ENCODE results near the gene FAM149B1.

Gene FAM149B1

DNA sequence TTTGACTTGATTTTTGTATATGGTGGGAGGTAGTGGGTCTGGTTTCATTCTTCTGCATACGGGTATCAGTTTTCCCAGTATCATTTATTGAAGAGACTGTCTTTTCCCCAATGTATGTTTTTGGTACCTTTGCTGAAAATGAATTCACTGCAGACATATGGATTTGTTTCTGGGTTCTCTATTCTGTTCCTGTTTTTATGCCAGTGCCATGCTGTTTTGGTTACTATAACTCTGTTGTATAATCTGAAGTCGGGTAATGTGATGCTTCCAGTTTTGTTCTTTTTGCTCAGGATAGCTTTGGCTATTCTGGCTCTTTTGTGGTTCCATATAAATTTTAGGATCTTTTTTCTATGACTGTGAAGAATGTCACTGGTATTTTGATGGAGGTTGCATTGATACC lies 947 bp upstream of the FAM149B1 start:
- DNase-seq (ENCODE audit: low read depth) = no peak
- TF ChIP-seq, protein P1, sequence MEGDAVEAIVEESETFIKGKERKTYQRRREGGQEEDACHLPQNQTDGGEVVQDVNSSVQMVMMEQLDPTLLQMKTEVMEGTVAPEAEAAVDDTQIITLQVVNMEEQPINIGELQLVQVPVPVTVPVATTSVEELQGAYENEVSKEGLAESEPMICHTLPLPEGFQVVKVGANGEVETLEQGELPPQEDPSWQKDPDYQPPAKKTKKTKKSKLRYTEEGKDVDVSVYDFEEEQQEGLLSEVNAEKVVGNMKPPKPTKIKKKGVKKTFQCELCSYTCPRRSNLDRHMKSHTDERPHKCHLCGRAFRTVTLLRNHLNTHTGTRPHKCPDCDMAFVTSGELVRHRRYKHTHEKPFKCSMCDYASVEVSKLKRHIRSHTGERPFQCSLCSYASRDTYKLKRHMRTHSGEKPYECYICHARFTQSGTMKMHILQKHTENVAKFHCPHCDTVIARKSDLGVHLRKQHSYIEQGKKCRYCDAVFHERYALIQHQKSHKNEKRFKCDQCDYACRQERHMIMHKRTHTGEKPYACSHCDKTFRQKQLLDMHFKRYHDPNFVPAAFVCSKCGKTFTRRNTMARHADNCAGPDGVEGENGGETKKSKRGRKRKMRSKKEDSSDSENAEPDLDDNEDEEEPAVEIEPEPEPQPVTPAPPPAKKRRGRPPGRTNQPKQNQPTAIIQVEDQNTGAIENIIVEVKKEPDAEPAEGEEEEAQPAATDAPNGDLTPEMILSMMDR (IDR thresholded peaks at IDR 0.05; ENCODE audit: low read depth, low read length) = no peak
- peak overlapping the region; percentile 93 for H3K4me3 ChIP-seq (ENCODE audit: low read depth, low read length)

DNA sequence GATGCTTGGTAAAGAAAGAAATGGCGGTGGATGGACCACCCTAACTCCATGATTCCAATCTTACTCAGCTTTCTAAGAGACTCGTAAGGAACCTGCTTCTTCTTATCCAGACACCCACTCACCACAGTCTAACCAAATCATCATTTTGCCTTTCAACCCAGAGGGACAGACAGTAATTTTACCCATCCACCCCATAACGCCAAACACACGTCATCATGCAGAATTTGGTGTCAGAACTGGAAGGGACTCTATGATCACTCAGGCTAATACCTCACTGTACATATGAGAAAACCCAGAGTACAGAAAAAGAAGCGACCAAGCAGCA lies 499 bp upstream of the FAM149B1 start:
- DNase-seq (ENCODE audit: low read depth) = no peak
- TF ChIP-seq MYC (IDR thresholded peaks at IDR 0.05; ENCODE audit: low read depth, low read length) (no peak), POLR2A (IDR thresholded peaks at IDR 0.05; ENCODE audit: extremely low read depth, insufficient read length) (no peak)
- TF ChIP-seq, protein P2, sequence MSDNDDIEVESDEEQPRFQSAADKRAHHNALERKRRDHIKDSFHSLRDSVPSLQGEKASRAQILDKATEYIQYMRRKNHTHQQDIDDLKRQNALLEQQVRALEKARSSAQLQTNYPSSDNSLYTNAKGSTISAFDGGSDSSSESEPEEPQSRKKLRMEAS (IDR thresholded peaks at IDR 0.05; ENCODE audit: low read depth, low read length) = no peak
- TF ChIP-seq, protein P1 (IDR thresholded peaks at IDR 0.05; ENCODE audit: low read depth, low read length) = no peak

DNA sequence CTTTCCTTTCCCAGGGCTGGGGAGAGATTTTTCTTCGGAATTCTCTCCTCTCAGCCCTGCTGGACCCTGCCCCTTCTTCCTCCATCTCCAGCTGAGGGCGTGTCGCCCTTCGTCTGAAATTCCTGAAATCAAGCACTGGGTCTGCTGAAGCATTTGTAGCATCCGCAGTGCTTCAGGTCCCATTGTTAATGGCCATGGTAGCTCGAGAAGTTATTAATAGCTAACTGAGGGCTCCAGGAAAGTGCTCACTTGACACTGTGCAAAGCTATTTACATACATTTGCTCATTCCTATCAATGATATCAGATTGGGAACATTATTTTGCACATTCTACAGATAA lies 515 bp downstream of the FAM149B1 start:
- TF ChIP-seq POLR2A (IDR thresholded peaks at IDR 0.05; ENCODE audit: extremely low read depth, insufficient read length) (no peak), MYC (IDR thresholded peaks at IDR 0.05; ENCODE audit: low read depth, low read length) (no peak; the same call in 1 of the 2 replicates)
- TF ChIP-seq, protein P1 (IDR thresholded peaks at IDR 0.05; ENCODE audit: low read depth, low read length) = no peak
- TF ChIP-seq, protein P2 (IDR thresholded peaks at IDR 0.05; ENCODE audit: low read depth, low read length) = no peak
- DNase-seq (ENCODE audit: low read depth) = no peak
- H3K4me3 ChIP-seq (ENCODE audit: low read depth, low read length) = peak overlapping the region; percentile 93

More for the DNA sequence above, 499 bp upstream of the FAM149B1 start:
- H3K4me3 ChIP-seq (ENCODE audit: low read depth, low read length) = peak overlapping the region; percentile 93

DNA sequence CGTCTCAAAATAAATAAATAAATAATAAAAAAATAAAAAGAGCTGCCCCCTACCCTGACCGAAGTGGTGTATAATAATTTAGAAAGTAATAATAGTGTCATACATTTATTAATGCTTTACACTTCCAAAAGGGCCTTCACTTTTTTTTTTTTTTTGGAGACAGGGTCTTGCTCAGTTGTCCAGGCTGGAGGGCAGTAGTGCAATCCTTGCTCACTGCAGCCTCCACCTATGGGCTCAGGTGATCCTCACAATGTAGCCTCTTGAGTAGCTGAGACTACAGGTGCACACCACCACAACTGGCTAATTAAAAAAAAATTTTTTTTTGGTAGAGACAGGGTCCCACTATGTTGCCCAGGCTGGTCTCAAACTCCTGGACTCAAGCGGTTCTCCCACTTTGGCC lies 1.4 kb downstream of the FAM149B1 start:
- DNase-seq (ENCODE audit: low read depth) = no peak
- H3K4me3 ChIP-seq (ENCODE audit: low read depth, low read length) = no peak overlapping the region
- no peak for TF ChIP-seq MYC (IDR thresholded peaks at IDR 0.05; ENCODE audit: low read depth, low read length)
- TF ChIP-seq, protein P2 (IDR thresholded peaks at IDR 0.05; ENCODE audit: low read depth, low read length) = no peak
- TF ChIP-seq POLR2A (IDR thresholded peaks at IDR 0.05; ENCODE audit: extremely low read depth, insufficient read length) = no peak
- TF ChIP-seq, protein P1 (IDR thresholded peaks at IDR 0.05; ENCODE audit: low read depth, low read length) = no peak

DNA sequence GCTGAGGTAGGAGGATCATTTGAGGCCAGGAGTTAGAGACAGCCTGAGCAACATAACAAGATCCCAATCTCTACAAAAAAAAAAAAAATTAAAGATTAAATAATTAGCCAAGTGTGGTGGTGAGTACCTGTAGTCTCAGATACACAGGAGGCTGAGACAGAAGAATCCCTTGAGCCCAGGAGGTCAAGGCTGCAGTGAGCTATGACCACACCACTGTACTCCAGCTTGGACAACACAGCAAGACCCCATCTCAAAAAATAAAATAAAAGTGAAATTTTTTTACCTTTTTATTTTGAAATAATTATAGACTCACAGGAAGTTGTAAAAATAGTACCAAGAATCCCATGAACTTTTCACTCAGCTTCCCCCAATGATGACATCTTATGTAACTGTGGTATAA lies 4.9 kb downstream of the FAM149B1 start:
- no peak overlapping the region for H3K4me3 ChIP-seq (ENCODE audit: low read depth, low read length)
- no peak for DNase-seq (ENCODE audit: low read depth)
- TF ChIP-seq POLR2A (IDR thresholded peaks at IDR 0.05; ENCODE audit: extremely low read depth, insufficient read length) = no peak
- TF ChIP-seq, protein P1 (IDR thresholded peaks at IDR 0.05; ENCODE audit: low read depth, low read length) = no peak
- TF ChIP-seq MYC (IDR thresholded peaks at IDR 0.05; ENCODE audit: low read depth, low read length) = no peak
- TF ChIP-seq, protein P2 (IDR thresholded peaks at IDR 0.05; ENCODE audit: low read depth, low read length) = no peak

DNA sequence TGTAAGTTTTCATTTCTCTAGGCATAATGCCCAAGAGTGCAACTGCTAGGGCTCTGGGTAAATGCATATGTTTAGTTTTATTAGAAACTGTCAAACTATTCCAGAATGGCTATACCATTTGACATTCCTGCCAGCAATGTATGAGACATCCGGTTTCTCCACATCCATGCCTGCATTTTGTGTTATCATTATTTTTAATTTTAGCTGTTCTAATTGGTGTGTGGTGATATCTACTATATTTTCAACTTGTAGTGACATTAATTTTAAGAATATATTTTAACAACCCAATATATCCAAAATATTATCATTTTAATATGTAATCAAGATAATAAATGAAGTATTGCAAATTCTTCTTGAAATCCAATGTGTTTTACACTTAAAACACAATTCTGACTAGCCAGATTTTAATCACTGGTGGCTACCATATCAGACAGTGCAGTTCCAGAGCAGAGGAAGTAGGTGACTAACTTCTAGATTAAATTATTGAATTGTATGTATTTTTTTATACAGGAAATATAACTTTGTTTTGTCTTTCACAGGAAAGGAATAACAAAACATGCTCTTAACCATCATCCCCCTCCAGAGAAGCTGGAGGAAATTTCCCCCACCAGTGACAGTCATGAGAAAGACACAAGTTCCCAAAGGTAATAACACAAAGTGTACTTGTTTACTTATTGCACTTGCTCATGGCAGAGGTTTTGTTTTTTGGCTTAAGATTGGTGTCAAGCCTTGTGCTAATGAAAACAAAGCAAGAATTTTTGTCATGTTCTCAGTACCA lies 6.4 kb downstream of the FAM149B1 start:
- H3K4me3 ChIP-seq (ENCODE audit: low read depth, low read length) = no peak overlapping the region
- TF ChIP-seq, protein P2 (IDR thresholded peaks at IDR 0.05; ENCODE audit: low read depth, low read length) = no peak
- no peak for TF ChIP-seq POLR2A (IDR thresholded peaks at IDR 0.05; ENCODE audit: extremely low read depth, insufficient read length)
- no peak for TF ChIP-seq MYC (IDR thresholded peaks at IDR 0.05; ENCODE audit: low read depth, low read length)
- TF ChIP-seq, protein P1 (IDR thresholded peaks at IDR 0.05; ENCODE audit: low read depth, low read length) = no peak
- DNase-seq (ENCODE audit: low read depth) = no peak

Measured in NB4 (cell line).